ENCODE results near the gene SQSTM1. TPM values are rescaled to one million over a fixed set of nuclear protein-coding genes. Genes with fewer than 3 reads are reported as not detected.

Gene SQSTM1
- total and polyA plus RNA-seq, 9 of the 15 experiments (the other 6 are each of a cell fraction or from before 2014, with no cell fraction given): 5.6 to 148 (median 64.0) TPM

DNA sequence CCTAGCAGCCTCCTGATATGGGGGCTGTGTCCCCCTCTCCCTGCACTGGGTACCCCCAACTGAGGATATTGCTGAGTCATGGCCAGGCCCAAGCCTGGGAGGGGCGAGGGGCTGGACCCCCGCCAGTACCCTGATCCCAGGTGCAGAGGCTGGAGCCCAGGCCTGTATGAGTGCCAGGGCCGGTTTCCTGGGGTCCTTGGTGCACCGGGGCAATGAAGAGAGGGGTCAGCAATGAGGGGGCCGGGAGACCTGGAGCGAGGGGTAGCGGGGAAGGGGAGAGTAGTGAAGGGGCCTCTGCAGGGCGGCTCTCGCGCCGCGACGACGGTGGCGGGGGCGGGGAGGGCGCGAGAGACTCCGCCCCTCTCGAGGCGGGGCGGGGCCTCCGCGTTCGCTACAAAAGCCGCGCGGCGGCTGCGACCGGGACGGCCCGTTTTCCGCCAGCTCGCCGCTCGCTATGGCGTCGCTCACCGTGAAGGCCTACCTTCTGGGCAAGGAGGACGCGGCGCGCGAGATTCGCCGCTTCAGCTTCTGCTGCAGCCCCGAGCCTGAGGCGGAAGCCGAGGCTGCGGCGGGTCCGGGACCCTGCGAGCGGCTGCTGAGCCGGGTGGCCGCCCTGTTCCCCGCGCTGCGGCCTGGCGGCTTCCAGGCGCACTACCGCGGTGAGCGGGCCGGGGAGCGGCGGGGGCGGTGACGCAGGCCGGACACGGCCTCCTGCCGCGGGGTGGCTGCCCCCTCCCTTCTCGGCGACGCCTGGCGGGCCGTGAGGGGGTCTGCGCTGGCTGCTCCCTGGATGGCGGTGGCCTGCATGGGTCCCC lies at the start of gene SQSTM1 (continued):
- TF ChIP-seq YY1 (IDR thresholded peaks at IDR 0.05; ENCODE audit: borderline replicate concordance in 1 of 3, control insufficient read depth in 1 of 3, extremely low read depth in 1 of 3, insufficient read depth in 3 of 3, insufficient read length in 1 of 3, insufficient replicate concordance in 2 of 3, low read depth in 1 of 3, low read length in 2 of 3) (peak; percentile 39 to 86 (median 78)), ZNF239 (CRISPR knock-in tag; IDR thresholded peaks at IDR 0.05) (peak; percentile 14; the same call in 1 of the 2 replicates), CREB1 (IDR thresholded peaks at IDR 0.05) (peak; percentile 52), CREB1 (CRISPR knock-in tag; IDR thresholded peaks at IDR 0.05) (peak; percentile 72; the same call in 1 of the 2 replicates), E2F3 (CRISPR knock-in tag; IDR thresholded peaks at IDR 0.05) (peak; percentile 64; the same call in 1 of the 2 replicates), GTF2F1 (IDR thresholded peaks at IDR 0.05; ENCODE audit: low read depth, low read length) (peak; percentile 79; the same call in 1 of the 2 replicates), ATF1 (CRISPR knock-in tag; IDR thresholded peaks at IDR 0.05) (no peak), ATF1 (tag; IDR thresholded peaks at IDR 0.05) (peak; percentile 81; the same call in 1 of the 2 replicates), CEBPG (CRISPR knock-in tag; IDR thresholded peaks at IDR 0.05) (peak; percentile 4; the same call in 1 of the 2 replicates), CEBPG (tag; conservative IDR thresholded peaks at IDR 0.05 in 1 of 2, IDR thresholded peaks at IDR 0.05 in 1 of 2) (no peak), SIN3A (IDR thresholded peaks at IDR 0.05; ENCODE audit: borderline replicate concordance in 2 of 2, control insufficient read depth in 1 of 2, low read depth in 2 of 2, low read length in 2 of 2) (peak in 1 of 2 experiments; percentile 37; a peak in 2 of 4 replicates), RBFOX2 (IDR thresholded peaks at IDR 0.05; ENCODE audit: low read depth, low read length) (peak; percentile 96), GTF2E2 (tag; IDR thresholded peaks at IDR 0.05) (peak; percentile 98), KLF6 (CRISPR knock-in tag; IDR thresholded peaks at IDR 0.05; ENCODE audit: borderline replicate concordance) (0 out of 2 replicates have a peak, but pooled peaks have one; percentile 17), THRB (CRISPR knock-in tag; conservative IDR thresholded peaks at IDR 0.05) (no peak), GATAD2A (IDR thresholded peaks at IDR 0.05) (peak; percentile 97), ZNF780A (CRISPR knock-in tag; IDR thresholded peaks at IDR 0.05) (no peak; the same call in 1 of the 2 replicates), HCFC1 (IDR thresholded peaks at IDR 0.05; ENCODE audit: low read depth, low read length) (peak; percentile 53; the same call in 1 of the 2 replicates), ADNP (tag; IDR thresholded peaks at IDR 0.05) (no peak), ZBTB7A (IDR thresholded peaks at IDR 0.05; ENCODE audit: borderline replicate concordance, control insufficient read depth, low read depth, low read length) (peak; percentile 96)
- TF ChIP-seq, protein P1, sequence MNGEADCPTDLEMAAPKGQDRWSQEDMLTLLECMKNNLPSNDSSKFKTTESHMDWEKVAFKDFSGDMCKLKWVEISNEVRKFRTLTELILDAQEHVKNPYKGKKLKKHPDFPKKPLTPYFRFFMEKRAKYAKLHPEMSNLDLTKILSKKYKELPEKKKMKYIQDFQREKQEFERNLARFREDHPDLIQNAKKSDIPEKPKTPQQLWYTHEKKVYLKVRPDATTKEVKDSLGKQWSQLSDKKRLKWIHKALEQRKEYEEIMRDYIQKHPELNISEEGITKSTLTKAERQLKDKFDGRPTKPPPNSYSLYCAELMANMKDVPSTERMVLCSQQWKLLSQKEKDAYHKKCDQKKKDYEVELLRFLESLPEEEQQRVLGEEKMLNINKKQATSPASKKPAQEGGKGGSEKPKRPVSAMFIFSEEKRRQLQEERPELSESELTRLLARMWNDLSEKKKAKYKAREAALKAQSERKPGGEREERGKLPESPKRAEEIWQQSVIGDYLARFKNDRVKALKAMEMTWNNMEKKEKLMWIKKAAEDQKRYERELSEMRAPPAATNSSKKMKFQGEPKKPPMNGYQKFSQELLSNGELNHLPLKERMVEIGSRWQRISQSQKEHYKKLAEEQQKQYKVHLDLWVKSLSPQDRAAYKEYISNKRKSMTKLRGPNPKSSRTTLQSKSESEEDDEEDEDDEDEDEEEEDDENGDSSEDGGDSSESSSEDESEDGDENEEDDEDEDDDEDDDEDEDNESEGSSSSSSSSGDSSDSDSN (IDR thresholded peaks at IDR 0.05; ENCODE audit: borderline replicate concordance in 1 of 2, low read depth in 2 of 2, low read length in 2 of 2): peak; percentile 62 to 89; a peak in 3 of 4 replicates
- TF ChIP-seq, protein P2, sequence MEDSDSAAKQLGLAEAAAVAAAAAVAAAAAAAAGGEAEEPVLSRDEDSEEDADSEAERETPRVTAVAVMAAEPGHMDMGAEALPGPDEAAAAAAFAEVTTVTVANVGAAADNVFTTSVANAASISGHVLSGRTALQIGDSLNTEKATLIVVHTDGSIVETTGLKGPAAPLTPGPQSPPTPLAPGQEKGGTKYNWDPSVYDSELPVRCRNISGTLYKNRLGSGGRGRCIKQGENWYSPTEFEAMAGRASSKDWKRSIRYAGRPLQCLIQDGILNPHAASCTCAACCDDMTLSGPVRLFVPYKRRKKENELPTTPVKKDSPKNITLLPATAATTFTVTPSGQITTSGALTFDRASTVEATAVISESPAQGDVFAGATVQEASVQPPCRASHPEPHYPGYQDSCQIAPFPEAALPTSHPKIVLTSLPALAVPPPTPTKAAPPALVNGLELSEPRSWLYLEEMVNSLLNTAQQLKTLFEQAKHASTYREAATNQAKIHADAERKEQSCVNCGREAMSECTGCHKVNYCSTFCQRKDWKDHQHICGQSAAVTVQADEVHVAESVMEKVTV (CRISPR knock-in tag; IDR thresholded peaks at IDR 0.05): no peak

All from K562 (cell line).